ENCODE measurements around the gene TRMT112. TPM values are rescaled to one million over a fixed set of nuclear protein-coding genes. Genes with fewer than 3 reads are reported as not detected.

The TRMT112 gene
- polyA plus RNA-seq, 4 donors, result 214 to 270 (median 239) TPM

- DNase-seq (ENCODE audit: low read depth in 4 of 4, low spot score in 3 of 4), result no peak
Observed at GRCh38 chr11:64296830-64297698, 20.3 kb downstream of the TRMT112 start.

DNA sequence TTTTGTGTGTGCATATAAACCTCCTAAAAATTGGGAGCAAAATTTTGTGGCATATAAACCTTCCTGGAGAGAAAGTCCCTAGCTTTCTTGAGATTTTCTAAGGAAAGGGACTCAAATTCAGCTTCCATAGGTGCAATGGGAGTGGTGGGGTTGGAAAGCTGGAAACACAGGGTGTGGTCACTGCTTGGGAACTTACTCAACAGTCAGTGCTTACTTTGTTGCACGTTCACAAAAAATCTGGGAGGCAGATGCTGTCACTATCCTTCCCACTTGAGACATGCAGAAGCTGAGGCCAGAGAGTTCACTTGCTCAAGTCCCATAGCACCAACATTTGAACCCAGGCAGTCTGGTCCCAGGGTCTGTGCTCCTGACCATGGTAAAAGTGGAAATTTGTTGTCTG, 21.1 kb downstream of the TRMT112 start:
- no peak for DNase-seq (ENCODE audit: low read depth in 4 of 4, low spot score in 3 of 4)

DNA sequence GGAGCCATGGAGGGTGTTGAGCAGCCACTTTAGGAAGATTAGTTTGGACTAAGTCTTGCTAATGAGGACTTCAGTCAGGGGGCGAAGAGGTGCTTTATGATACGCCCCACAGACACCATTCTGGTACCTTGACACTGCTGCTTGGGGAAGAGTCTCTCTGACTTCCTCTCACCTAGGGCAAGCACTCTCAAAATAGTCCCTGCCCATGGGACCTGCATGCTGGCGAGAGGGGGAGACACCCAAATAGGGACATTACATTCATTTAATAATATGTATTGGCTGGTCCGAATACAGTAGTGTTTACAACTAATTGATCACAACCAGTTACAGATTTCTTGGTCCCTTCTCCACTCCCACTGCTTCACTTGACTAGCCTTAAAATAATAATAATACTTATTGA, 21.6 kb downstream of the TRMT112 start:
- DNase-seq (ENCODE audit: low read depth in 4 of 4, low spot score in 3 of 4), result no peak

- no peak for DNase-seq (ENCODE audit: low read depth in 4 of 4, low spot score in 3 of 4)
Observed at GRCh38 chr11:64294774-64295173, 22.6 kb downstream of the TRMT112 start.

- DNase-seq (ENCODE audit: low read depth in 4 of 4, low spot score in 3 of 4), result no peak
Observed at GRCh38 chr11:64292460-64293254, 24.7 kb downstream of the TRMT112 start.

DNA sequence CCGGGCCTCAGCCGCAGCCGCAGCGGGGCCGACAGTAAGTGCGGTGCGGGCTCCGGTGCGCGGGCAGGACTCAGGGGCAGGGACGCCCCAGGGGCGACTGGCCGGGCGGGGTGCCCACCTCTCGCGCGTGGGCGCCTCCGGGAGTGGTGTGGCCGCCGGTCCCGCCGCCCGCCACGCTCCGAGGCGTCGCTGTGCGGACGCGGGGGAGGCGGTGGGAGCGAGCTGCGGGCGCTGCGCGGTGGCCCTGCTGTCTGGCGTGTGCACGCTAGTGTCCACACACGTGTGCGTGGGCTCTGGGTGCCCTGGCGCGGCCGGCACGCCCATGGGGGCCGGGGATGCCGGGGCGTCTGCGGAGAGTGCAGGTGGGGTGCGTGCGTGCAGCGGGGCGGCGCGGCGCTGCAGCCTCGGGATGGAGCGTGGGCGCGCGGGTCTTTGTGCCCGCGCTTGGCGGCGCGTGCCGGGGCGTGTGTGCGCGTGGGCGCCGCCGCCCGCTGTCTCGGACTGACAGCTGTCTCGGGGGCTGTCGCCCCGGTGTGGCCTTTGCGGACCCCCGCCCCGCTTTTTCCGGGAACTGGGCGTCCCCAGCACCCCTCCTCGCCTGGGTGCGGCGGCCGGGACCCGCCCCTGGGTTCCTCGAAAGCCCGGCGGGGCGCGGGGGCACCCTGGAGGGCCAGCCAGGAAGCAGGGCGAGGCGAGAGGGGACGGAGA, 25.5 kb downstream of the TRMT112 start:
- no peak for DNase-seq (ENCODE audit: low read depth in 4 of 4, low spot score in 3 of 4)

- no peak for DNase-seq (ENCODE audit: low read depth in 4 of 4, low spot score in 3 of 4)
Observed at GRCh38 chr11:64291262-64291751, 26.1 kb downstream of the TRMT112 start, which contains the start of gene KCNK4. Gene KCNK4 (plus strand): TSS chr11:64291302. CDS start chr11:64293019, 1,717 bp downstream.

GRCh38 chr11:64290352-64291261, 26.8 kb downstream of the TRMT112 start:
- no peak for DNase-seq (ENCODE audit: low read depth in 4 of 4, low spot score in 3 of 4)

- DNase-seq (ENCODE audit: low read depth in 4 of 4, low spot score in 3 of 4), result no peak
Observed at GRCh38 chr11:64289002-64289564, 28.3 kb downstream of the TRMT112 start.

GRCh38 chr11:64288353-64288750, 29.0 kb downstream of the TRMT112 start:
- DNase-seq (ENCODE audit: low read depth in 4 of 4, low spot score in 3 of 4), result no peak

GRCh38 chr11:64287676-64288352, 29.5 kb downstream of the TRMT112 start:
- no peak for DNase-seq (ENCODE audit: low read depth in 4 of 4, low spot score in 3 of 4)

GRCh38 chr11:64286801-64287159, 30.6 kb downstream of the TRMT112 start:
- no peak for DNase-seq (ENCODE audit: low read depth in 4 of 4, low spot score in 3 of 4)

DNA sequence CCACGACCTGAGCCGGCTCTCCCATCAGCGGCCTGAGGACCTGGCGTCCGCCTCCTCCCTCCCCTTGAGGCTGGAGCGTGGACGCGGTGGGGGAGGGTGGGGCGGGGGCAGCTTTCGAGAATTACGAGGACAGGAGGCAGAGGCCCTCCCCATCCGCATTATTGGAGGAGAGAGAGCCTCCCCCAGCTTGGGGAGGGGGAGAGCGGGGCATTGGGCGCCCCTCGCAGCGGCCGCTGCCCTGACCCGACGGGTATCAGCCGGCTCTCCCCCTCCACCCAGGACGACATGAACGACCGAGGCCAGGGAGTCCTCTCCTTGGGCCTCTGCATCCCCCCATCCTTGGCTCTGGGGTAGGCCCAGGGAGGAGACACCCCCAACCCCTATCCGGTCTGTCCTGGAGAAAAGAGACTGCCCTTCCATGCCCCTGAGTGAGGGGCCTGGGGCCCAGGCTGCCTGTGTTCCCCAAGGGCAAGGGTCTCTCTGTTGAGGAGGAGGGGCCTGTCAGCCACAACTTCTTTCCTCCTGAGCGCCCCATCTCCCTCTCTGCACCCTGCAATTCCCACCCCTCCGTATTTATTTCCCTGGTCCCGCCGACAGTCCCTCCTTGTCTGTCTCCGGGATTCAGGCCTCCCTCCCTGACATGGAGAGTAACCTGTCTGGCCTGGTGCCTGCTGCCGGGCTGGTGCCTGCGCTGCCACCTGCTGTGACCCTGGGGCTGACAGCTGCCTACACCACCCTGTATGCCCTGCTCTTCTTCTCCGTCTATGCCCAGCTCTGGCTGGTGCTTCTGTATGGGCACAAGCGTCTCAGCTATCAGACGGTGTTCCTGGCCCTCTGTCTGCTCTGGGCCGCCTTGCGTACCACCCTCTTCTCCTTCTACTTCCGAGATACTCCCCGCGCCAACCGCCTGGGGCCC, 31.2 kb downstream of the TRMT112 start:
- no peak for DNase-seq (ENCODE audit: low read depth in 4 of 4, low spot score in 3 of 4)

- DNase-seq (ENCODE audit: low read depth in 4 of 4, low spot score in 3 of 4), result peak in 3 of 4 donors; percentile 74 to 87 (median 77)
Observed at GRCh38 chr11:64284962-64285884, 32.1 kb downstream of the TRMT112 start, which contains the start of gene GPR137. Gene GPR137 (plus strand): TSS chr11:64285848. CDS start chr11:64286525, 677 bp downstream.

DNA sequence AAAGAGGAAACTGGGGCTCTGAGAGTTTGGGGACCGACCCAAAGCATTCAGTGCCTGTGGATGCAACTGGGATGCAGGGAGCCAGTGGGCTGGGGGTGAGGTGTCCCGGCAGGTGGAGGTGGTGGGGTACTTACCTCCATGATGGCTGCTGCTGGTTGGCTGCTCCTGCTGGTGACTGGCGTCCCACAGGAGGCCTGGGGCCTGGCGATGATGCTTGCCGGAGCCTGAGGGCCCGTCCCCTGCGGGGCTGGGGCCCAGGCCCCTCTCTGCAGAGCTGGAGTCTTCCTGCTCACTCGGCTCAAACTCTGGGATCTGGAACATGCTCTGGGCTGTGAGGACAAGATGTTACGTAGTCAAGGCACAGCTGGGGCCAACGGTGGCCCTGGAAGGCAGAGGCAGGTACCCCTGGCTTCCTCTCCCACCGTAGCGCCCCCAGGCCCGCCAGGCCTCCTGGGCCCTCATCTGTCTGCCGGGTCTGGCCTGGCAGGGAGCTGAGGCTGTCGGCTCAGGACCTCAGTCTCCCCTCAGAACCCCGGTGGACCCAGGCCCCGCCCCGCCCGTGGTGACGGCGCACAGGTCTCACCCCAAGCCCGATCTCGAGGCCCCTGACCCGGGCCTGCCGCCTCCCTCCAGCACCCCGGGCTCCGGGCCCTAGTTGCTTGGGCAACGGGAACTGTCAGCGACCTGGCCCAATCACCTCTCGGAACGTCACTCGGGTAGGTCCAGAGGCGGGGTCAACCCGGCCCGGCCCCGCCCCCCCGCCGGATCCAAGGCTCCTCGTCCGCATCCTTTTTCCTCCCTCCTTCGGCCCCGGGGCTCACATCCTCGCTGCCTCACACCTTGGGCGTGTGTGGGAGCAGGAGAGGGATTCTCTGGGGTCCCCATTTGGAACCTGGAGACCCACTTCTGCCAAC, 33.1 kb downstream of the TRMT112 start, which contains the start of gene BAD:
BAD (minus strand) TSS at position 618 of the 914 bp plus-strand sequence; CDS start at position 321, 297 bp downstream.
- peak in 3 of 4 donors; percentile 86 to 87 (median 87) for DNase-seq (ENCODE audit: low read depth in 4 of 4, low spot score in 3 of 4)
